H1 (cell line): ENCODE results near the gene SPINK1. TPM values are rescaled to one million over a fixed set of nuclear protein-coding genes. Genes with fewer than 3 reads are reported as not detected.

Source experiments
- ASH2L ChIP-seq: fragments of 200-600, 300-600 bp; sonication (generic); IDR thresholded peaks from one replicate; pipeline ENCODE4 v1.7.1; 2017; ENCODE audit warnings: low read length
- CTBP2 ChIP-seq: IDR thresholded peaks from 2 replicates; pipeline ENCODE4 v1.7.0; 2011; ENCODE audit warnings: borderline replicate concordance, mild to moderate bottlenecking, moderate library complexity, mixed read lengths, low read length; ENCODE audit not compliant: insufficient read depth, insufficient read length
- POU5F1 ChIP-seq: IDR thresholded peaks from 2 replicates; pipeline ENCODE4 v1.6.1; 2011; ENCODE audit warnings: low read depth, mild to moderate bottlenecking, low read length, moderate library complexity
- RXRA ChIP-seq: IDR thresholded peaks from 2 replicates; pipeline ENCODE4 v1.6.1; 2011; ENCODE audit warnings: low read depth, mild to moderate bottlenecking, low read length, moderate library complexity; ENCODE audit not compliant: insufficient read depth
- SIN3A ChIP-seq, 2 experiments: IDR thresholded peaks in 1 of 2; conservative IDR thresholded peaks in 1 of 2; 2 replicates each; pipeline ENCODE4 v1.6.1; 2011 to 2012; ENCODE audit warnings: low read length in 2 of 2, improper control_type of control experiment in 1 of 2, low read depth in 1 of 2, mild to moderate bottlenecking in 1 of 2
- polyA plus RNA-seq, 7 experiments: library from polyadenylated mRNA; depleted of rRNA in 3 of 7; stranded (reverse) in 5 of 7; unstranded in 2 of 7; fragments of >200 nt in 5 of 7; fragments of 200-250 nt in 2 of 7; gene quantifications; 1 replicate in 5 of 7; 2 replicates in 1 of 7; 4 replicates in 1 of 7; pipeline versions ENCODE4 v1.2.1 to v1.2.3, GENCODE V29; 2011 to 2013; ENCODE audit warnings: missing spikeins in 2 of 7, mixed read lengths in 2 of 7
- total RNA-seq: library from RNA; stranded (reverse); fragmentation: NEBNext Ultra II Directional; extraction: Animal tissue kit (Norgen Biotek cat#: 25700); gene quantifications from 2 replicates; pipeline ENCODE4 v1.2.1, GENCODE V29; 2021

SPINK1 gene
- total and polyA plus RNA-seq, 2 of the 8 experiments (the other 6 are each of a cell fraction or from before 2014, with no cell fraction given): 0.48 to 1.3 TPM

DNA sequence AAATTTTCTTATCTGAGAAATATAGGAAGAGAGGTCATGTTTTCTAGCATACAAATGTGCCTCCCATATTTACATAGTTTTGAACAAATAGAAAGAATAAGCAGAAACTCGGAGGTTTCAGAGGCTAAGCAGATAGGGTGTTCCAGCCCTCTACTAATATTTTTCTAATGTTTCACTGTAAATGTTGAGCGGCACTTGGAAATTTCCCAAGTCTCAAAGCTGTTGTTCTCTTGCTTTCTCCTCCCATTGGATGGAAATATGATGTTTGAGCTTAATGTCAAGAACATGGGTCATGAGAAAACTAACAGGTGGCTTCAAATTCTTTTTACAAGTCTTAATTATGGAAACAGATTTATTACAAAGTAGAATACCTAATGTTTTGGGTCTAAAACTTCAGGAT, 5.1 kb downstream of the SPINK1 start (continued):
- TF ChIP-seq POU5F1: no peak
- no peak for TF ChIP-seq RXRA
- no peak for TF ChIP-seq ASH2L
- no peak for TF ChIP-seq CTBP2
- TF ChIP-seq SIN3A (conservative IDR thresholded peaks at IDR 0.05 in 1 of 2, IDR thresholded peaks at IDR 0.05 in 1 of 2; ENCODE audit: low read depth in 1 of 2, low read length in 2 of 2): no peak
